Hematopoietic multipotent progenitor cell treated with erythropoietin and hydrocortisone succinate and interleukin-3 and kit ligand, for 17 days (in vitro differentiated cells): ENCODE measurements around the gene CCR6.
"Not testable (repeated sequence)": the region's sequence is repeated elsewhere in the genome, so short reads cannot be mapped to it uniquely, and the experiment has no call there.

Experiments used
- DNase-seq: peaks from one replicate; pipeline ENCODE4 v3.0.0-alpha.2; 2015; ENCODE audit warnings: low spot score

The CCR6 gene

DNA sequence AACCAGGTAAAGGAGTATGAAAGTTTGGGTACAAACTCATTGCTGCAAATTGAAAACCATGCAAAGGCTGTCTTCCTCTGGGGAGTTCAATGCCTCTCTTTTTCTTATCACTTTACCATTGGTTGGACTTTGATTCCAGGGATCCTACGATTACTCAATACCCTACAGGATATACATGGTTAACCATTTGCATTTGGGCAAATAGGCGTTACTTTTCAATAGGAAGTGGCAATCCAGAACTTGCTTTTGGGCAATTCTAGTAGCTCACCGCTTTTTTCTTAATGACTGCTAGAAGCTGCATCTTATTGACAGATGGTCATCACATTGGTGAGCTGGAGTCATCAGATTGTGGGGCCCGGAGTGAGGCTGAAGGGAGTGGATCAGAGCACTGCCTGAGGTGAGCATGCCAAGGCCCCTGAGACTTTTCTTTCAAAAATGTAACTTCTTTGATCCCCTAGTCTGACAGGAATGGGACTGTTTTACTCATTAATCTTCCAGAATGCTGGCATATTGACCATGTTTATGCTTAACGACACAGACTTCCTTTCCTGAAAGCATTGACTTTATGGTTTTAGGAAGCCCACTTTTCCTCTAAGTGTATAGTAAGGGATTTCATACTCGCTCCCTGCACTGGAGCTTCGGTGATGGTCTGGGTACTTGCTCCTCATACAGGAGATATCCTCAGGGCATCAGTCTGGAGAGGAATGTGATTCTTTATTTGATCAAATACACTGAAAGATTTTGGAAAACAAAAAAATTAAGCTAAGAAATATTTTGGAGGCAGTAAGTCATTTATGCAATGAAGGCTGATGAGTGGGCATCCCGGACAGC is at the start of gene CCR6:
TSS of gene CCR6 (plus strand) at position 270 of the 831 bp plus-strand sequence. CDS start 13,039 bp downstream, outside the sequence.
- DNase-seq: no peak

DNA sequence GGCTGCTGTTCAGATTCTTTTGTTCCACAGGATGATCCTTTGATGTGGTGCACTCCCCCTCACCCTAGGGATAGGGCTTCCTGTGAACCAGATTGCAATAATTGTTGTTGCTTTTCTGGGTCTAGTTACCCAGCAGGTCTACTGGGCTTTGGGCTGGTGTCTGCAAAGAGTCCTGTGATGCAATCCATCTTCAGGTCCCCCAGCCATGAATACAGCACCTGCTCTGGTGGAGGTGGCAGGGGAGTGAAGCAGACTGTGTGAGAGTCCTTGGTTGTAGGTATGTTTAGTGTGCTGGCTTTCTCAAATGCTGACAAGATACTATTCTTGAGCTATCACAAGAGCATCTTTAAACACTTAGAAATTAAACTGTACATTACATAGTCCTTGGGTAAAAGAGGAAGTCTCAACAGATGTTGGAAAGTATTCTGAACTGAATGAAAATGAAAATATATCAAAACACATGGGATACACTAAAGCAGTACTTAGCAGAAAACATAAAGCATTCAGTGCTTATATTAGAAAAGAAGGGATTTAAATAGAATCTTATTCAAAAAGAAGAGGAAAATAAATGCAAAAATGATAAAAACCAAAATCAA is 49.1 kb upstream of the CCR6 start:
- no peak for DNase-seq

DNA sequence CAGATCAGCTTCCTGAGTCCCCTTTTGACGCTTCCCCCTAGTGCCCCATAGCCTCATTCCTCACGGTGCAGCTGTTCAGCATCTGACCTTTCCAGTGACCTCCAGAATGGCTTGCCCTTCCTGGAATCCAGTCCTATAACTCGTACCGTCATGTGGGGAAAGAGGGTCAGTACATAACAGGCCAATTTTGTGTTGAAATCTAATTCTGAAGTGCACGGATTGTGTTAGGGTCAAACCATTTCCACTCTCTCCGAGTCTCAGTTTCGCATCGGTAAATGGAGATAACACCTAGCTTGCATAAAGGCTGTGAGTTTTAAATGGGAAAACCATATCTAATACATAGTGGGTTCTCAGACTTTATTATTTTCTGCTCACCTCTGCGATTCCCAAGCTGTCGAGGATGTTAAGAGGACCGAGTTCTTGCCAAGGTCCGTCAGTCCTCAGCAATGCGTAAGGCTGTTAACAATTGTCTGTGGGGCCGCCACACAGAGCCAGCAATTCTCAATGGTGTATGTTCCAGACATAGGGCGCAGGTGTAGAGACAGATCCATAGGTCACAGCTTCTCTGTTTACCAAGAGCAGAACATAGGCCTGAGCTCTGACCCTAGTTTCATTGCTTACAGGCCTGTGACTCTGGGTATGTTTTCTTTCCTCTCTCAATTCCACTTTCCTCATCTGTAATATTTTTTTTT is 45.5 kb upstream of the CCR6 start:
- DNase-seq: no peak

DNA sequence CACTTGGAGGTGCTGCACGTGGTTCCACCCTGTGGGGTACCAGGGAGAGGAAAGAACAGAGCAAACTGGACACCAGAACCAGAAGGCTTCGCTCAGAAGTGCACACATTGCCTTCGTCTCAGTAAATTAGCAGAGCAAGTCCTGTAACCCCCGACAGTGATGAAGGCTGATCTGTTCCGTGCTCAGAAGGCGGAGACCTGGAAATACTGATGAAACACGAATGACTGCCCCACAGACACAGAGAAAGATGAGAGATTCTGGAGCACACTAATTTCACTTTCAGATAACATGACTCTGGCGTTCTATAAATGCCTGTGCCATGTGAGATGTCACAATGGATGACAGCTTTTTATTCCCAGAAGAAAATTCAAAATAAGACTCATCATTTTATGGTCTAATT is 44.2 kb upstream of the CCR6 start:
- DNase-seq: no peak

DNA sequence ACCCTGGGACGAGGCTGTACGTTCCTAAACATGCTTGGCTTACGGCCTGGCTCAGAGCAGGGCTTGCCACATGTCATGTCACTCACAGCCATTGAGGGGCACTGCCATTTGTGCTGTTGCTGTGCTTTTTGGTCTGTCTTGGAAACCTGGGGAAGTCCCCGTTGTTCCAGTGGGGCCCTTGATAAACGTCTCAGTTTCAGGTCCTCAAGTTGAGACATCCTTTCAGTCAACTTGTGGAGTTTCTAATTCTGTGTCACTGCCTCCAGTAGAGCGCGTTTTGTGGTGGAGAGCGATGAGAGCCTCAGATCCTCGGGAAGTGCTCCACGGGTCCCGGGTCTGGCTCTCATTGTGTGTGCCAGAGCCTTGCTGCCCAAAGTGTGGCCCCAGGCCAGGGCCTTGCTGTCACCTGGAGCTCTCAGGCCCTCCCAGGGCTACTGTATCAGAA is 43.0 kb upstream of the CCR6 start:
- DNase-seq: no peak

DNA sequence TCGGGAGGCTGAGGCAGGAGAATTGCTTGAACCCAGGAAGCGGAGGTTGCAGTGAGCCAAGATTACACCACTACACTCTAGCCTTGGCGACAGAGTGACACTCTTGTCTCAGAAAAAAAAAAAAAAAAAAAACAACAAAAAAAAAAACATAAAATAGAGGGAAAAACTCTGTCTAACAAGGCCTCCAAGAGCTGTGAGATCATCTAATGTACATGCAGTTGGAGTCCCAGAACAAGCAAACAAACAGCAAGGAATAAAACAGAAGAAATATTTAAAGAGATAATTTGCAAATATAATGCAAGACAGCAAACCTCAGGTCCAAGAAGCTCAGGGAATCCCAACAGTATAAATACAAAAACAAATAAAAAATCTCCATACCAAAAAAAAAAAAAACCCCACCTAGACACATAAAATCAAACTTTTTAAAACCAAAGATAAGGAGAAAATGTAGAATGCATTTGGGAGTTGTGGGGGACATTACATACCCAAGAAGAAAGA is 35.0 kb upstream of the CCR6 start:
- DNase-seq: no peak

DNA sequence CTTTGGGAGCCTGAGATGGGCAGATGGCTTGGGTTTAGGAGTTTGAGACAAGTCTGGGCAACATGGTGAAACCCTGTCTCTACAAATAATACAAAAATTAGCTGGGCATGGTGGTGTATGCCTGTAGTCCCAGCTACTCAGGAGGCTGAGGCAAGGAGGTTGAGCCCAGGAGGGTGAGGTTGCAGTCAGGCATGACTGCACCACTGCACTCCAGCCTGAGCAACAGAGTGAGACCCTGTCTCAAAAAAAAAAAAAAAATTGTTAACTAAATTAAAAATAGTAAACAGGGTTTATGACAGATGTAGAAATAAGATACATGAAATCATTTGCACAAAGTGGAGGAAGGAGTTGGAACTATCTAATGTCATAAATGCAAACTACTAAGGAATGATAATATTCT is 34.2 kb upstream of the CCR6 start:
- not testable (repeated sequence) for DNase-seq

DNA sequence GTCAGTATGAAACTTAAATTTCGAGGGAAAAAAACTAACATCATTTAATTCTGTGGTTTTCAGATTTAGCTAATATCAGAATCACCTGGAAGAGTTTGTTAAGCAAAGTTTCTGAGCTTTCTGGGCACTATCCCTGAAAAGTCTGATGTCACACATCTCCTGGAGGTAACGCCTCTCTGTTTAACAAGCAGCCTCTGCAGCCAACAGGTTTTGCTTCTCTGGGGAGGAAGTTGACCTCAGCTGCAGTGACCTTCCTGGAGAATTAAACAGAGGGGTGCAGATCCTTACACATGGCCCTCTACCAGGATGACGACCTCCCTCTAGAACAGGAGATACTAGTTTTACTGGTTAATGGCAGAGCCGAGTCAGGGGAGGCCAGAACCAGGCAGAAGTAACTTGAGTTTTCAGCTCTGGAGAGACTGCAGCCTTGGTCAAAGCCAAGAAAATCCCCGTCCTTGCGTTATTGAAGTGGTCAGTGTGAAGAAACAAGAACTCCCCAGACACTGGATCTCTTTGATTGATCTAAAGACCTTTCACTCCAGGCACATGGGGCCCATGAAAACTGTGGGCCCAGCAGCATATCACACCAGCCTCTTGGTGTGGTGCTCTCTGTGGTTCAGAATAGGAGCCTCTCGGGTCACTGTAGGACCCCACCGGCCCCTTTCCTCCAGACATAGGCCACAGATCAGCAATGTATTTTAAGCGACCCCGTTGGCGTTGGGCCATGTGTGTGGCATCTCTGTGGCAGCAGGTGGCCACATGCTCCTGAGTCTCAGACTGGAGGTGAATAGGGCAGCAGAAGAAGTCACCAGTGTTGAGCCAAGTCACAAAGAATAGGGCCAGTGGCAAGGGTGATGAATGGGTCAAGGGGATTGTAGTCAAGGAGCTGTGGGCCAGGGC is 33.4 kb upstream of the CCR6 start:
- DNase-seq: no peak

DNA sequence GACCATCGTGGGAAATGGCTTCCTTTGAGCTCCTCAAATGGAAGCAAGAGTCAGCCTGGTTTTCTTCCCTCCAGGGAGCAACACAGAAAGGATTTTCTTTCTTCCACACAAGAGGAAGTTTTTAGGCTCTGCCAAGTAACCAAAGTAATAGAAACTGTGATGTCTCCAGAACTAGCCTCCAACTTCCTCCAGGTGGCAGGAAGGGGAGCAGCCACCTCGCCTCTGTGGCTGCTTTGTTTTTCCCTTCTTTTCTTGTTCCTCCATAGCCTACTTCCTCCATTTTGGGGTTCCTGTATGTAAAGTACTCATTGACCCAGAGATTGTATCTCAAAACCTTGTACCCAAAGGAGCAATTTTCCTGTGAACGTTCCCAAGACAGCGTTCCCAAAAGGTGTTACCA is 32.7 kb upstream of the CCR6 start:
- DNase-seq: no peak

DNA sequence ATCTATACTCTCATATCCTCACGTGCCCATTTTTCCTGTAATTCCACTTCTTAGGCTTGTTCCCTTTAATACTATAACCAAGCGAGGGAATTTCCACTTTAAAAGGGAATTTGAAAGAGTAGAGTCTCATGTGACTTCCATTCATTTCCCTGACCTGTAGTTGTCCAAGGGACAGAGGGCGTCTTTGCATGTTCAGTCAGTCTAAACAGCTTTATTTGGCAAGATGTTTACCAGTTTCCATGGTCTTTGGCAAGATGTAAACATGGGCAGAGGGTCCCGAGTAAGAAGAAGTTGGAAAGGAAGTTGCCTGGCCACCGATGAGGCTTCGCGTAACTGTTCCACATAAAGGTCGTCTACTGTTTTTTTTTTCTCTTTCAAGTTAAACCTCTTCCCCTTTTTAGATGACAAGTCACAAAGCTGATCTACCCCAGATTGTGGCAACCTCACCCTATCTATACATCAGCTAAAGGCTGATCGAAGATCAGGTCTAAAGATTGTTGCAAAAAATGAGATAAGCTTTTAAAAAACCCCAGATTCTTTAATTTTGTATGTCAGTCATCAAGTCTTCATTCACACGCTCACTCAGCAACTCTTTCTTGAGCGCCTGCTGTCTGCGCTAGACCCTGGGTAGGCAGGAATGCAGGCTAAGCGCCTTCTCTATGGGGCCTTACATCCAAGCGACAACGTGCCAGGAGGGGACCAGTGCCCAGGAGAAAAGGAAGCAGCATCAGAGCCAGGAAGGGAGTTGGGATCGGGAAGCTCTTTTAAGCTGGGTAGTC is 31.7 kb upstream of the CCR6 start:
- no peak for DNase-seq

DNA sequence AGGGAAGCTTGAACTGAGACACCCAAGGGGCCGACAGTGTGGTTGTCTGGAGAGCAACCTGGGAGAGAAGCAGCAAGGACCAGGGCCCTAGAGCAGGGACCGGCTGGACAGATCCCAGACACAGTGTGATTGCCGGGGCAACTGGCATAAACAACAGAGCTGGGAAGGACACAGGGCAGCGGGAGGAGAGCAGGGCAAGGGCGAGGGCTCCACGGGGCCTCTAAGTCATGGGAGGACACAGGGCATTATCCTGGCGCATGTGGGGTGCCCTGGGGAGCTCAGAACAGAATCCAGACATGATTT is 31.1 kb upstream of the CCR6 start:
- no peak for DNase-seq

DNA sequence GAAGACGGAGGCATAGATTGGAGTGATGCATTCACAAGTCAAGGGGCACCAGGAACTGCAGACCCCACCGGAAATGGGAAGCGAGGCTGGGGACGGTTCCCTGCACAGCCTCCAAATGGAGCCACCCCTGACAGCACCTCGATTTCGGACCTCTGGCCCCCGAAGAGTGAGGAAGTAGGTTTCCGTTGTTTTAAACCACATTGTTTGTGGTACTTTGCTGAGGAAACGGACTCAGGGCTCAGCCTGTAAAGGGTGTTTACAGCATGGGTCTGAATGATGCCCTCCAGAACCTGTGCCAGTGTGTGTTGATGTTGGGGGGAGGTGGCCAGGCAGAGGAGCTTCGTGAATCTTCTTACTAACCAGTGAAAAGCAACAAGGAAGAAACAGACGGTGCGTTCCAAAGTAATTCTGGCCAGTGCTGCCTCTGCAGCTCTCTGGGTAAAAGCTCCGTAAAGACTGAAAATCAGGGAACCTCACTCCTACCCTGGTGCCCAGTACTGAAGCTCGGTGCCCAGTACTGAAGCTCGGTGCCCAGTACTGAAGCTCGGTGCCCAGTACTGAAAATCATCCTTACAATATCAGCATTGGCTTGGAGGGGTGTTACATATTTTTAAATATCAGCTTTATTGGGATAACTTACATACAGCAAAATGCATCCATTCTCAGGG is 30.1 kb upstream of the CCR6 start:
- no peak for DNase-seq

DNA sequence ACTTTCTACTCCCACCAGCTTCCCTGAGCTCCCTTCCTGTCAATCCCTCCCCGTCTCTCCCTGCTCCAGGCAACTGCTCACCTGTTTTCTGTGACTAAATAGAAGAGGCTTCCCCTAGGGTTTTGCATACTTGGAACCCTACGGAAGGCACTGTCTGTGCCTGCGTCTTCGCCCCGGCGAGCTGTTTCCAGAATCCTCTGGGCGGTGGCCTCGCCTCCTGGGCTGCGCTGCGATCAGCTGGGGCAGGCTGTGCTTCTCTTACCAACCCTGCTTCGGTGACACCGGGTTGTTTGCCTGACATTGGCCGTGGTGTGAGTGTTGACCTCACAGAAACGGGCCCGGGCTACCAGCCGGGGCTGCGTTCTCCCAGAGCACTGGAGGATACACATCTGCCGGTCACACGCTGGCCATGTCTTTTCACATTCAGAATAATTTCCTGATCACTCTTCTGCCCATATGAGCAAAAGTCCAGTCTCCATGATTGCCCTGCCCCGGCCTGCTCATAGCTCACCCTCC is 29.4 kb upstream of the CCR6 start:
- no peak for DNase-seq

DNA sequence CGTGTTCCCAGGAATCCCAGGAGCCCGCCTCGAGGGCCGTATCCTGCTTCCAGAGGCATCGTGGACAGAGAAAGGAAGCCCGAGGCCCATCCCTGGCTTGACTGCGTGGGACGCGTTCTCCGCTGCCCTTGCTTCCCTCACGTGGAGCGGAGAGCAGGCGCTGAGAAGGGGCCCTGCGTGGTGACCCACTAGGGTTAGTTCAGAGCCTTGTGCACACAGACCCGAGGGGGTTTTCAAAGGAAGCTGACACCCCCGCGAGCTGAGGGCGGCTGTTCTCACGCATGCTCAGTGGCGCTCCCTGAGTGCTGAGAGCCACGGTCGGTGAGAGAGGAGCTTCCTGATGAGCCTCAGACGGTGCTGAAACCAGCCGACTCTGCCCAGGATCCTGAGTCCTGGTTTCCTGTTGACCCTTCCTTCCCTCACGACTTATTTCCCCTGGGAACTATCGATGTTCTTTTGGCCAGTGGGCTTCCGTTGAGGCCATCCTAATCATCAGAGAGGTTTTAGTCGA is 28.9 kb upstream of the CCR6 start:
- DNase-seq: no peak

DNA sequence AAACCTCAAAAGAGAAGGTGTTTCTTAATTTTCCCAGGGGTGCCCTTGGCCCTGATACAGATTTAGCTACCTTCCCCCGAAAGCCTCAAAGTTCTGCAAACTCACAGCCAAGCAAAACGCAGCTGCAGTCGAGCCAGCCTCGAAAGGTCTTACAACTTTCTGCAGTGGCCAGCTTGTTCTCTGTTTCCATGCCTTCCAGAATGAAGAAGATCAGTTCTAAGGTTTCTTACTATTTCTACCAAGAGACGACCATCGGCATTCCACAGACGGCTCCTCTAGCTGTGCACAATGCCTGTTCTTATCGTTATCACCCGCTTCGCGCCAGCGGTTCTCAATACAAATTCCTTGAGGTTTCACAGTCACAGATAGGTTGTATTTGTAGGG is 28.5 kb upstream of the CCR6 start:
- DNase-seq: no peak

DNA sequence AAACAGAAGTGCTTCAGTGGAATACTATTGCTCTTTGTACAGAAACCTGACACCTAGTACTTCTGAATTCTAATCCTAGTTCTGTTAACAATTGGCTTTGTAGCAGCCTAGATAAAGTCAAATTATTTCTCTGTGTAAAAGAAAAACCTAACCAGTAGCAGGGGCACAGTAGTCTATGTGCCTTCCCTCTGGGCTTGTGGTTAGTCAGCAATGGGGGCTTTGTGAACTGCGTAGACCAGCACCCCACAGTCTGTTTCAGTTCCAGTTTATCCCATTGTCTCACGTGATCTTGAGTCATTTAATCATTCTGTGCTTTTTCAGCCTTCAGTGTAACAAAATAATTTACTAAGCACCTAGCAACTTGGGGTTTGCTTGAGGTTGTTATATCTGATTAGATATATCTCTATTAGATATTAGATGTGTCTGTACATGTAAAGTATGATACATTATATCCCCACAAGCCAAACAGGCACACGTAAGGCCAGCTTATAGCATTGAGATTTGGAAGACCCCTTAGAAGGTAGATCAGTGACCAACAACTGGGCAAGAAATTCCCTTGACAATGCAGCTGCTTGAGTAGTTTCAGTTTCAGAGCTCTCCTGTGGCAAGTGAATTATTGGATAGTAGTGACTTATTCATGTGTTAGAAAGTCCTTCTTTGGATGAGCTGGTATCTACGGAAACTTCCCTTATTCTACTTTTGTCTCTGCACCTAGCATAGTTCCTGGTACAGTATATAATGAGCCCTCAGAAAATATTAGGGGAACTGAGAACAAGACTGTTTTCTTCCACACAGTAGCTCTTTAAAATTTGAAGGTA is 27.9 kb upstream of the CCR6 start:
- DNase-seq: no peak

DNA sequence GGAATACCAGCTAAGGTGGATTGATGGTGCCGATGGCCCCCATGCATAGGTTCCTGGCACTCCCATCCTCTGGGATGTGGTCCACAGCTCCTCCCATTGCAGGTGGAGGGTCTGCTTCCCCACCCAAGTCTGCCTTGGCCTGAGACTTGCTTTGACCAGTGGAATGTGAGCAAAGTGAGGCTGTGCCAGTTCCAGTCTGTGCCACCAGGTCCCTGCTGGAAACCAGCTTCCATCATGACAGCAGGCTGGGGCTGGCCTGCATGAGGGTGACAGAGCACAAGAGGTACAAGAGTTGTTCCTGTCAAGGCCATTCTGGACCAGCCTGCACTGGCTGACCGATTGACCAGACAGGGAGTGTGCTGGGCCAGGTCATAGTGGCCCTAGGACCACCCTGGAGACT is 27.0 kb upstream of the CCR6 start:
- no peak for DNase-seq

DNA sequence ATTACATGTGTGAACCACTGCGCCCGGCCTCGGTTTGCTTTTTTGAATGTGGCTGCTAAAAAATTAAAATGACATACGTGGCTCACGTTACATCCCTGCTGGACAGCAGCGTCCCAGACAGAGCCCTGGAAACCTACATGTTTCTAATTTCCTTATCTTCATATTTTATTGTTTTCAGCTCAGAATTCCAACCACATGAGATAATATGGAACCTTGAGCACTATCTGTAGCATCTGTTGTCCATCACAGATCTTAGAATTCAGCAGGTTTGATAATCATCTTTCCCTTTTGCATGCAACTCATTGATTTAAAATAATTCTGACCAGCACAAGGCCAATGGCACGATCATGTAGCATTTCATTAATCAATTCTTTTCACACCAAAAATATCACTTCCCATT is 25.9 kb upstream of the CCR6 start:
- DNase-seq: no peak

DNA sequence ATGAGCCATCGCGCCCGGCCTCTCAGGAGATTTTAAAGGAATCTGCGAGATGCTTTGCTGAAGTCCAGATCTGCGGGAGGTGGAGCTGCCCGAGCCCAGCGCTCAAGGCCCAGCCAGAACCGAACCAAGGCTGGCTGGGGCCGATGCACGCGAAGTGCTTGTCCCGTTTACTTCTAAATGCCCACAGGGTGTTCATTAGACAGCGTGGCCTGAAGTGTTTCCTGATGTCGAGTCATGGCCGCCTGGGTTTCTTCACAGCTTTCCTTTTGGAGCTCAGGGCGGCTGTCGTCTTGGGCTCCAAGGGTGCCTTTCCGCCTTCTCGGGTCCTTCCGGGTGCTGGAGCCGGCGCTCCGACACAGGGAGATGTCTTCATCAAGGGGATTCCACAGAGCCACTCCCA is 25.1 kb upstream of the CCR6 start:
- no peak for DNase-seq
